ENCODE results near the gene TAOK1.
"Not testable (repeated sequence)": the region's sequence is repeated elsewhere in the genome, so short reads cannot be mapped to it uniquely, and the experiment has no call there.

Gene TAOK1

DNA sequence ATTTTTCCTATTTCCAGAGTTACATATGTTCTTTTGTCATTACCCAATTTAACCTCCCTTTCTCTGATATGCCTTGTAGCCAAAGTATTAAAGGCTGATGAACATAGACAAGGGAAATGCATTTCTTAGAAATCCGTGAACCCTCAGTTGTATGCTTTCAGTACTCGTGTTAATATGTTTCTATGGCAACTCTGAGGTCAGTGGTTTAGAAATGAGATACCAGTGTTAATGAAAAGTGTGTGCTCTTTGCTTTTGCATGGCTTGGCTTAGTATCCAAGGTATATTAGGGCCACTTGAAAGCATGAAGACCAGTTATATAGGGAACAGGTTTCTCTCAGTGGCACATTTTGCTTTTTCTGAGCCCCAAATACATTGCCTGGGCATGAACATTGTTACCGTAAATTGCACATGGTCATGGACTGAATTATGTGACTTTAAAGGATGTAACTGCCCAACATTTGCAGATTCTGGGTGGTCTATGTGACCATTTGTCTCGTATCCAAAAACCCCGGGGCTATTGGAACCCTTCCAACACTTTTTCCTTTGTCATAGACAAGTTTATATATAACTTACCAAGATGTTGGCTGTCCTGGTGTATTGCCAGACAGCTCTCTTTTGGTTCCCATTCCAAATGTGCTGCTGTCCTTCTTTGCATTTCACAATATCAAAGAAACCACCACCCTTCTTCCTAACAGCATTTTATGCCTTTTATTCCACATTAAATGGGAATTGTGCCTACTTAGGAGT is 159.2 kb downstream of the TAOK1 start:
- no peak for DNase-seq

GRCh38 chr17:29555840-29556239 is 165.7 kb downstream of the TAOK1 start:
- no peak for DNase-seq

DNA sequence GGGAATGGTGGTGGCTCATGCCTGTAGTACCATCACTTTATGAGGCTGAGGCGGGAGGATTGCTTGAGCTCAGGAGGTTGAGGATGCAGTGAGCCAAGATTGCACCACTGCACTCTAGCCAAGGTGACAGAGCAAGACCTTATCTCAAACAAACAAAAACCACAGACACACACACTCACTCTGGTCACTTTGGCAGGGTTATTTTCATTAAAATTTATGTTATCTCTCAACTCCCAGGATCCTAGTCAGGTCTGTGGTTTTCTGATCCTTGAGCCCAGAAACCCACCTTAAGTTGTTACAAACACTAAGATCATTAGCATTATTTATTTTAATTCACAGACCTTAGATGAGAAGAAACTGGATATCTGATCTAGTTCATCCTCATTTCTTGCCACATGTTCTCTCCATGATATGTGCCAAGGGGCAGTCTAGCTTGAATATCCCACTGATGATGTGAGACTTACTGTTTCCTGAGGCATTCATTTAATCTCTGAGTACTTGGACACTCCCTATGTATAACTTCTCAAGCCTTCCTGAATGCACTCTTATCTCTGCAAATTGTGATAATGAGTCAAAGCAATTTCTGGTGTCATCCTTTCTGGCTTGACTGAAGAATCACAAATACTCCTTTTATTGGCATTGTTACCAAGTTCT is 167.0 kb downstream of the TAOK1 start:
- DNase-seq = no peak

- no peak for DNase-seq
Measured at GRCh38 chr17:29557739-29558116, 167.6 kb downstream of the TAOK1 start.

GRCh38 chr17:29558139-29558538 is 168.0 kb downstream of the TAOK1 start:
- DNase-seq = not testable (repeated sequence)

DNA sequence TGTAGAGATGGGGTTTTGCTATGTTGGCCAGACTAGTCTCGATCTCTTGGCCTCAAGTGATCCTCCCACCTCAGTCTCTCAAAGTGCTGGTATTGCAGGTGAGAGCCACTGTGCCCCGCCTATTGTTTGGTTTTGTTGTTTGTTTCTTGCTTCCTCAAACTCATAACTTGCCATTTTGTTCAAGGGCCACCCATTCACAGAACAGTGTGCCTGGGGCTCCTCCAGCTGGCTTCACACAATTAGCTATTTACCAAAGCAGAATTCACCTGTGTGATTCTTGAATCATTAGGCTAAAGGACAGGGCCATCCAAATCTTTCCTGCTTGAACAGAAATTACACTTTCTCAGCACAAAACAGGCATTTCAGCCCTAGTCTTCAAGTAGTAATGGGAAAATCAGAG is 169.5 kb downstream of the TAOK1 start:
- no peak for DNase-seq

- no peak for DNase-seq
Measured at GRCh38 chr17:29560316-29560715, 170.2 kb downstream of the TAOK1 start.

GRCh38 chr17:29561554-29562517 is 171.7 kb downstream of the TAOK1 start:
- DNase-seq = no peak

DNA sequence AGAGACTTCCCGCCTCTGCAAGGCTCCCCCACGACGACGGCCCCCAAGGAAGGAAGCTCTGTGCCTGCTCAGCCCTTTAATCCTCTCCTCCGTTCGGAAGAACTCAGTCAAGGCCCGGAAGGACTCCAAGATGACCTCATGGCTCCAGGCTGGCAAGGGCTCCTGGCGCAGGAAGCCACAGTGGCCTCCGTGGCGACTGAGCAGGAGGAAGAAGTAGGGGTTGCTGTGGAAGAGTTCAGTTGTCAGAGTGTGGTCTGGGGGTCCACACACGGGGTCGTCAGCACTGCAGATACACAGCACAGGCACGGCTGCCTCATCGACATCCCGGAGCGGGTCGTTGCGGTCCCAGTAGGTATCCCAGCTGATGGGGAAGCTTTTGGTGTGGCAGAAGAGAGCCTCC is 172.5 kb downstream of the TAOK1 start:
- no peak for DNase-seq

DNA sequence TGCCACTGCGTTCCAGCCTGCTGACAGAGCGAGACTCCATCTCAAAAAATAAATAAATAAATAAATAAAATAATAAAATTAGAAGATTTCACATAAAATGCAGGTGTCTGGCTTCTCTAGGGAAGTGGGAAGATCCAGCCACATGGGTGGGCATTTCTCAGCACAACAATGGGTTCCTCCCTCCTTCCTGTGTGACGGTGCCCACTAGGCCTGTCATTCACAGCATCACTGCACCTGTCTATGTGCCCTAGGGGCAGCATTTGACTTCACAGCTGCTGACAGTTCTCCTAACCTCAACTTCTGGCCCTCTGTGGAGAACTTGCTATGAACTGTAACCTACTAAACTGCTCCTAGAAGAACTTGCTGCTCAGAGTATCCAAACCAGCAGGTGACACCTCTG is 173.7 kb downstream of the TAOK1 start:
- DNase-seq = no peak

DNA sequence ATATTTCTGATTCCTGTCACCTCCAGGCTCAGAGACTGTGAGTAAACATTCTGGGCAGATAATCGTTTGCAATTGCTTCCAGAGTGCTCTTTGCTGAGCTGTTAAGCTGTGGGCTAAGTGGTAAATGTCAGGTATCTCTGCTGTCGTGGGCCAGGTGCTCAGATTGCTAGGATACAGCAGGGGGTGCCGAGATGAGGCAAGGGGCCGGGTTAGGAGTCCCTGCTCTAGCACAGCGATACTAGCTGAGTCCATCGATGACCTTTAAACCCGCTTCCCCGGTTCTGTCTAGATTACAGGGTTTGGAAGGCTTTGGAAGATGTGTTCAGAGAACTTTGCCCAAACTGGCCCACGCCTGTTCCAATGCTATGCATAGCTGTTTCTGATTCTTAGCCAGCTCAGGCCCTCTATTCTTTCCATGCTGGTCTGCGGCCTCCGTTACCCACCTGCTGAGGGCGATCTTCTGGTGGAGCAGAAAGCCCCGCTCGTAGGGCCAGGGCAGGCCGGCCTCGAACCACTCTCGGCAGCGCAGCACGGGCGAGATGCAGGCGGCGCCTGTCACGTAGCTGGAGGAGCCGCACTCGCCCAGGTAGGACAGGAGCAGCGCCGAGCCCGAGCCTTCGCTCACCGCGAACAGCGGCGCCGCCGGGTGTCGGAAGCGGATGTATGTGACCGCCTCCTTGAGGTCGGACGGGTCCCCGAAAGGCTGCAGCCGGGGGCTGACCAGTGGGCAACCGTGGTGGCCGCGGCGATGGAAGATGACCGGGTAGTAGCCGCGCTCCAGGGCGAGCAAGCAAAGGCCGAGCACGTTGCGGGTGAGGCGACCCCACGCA is 175.7 kb downstream of the TAOK1 start:
- peak; percentile 55 for DNase-seq

DNA sequence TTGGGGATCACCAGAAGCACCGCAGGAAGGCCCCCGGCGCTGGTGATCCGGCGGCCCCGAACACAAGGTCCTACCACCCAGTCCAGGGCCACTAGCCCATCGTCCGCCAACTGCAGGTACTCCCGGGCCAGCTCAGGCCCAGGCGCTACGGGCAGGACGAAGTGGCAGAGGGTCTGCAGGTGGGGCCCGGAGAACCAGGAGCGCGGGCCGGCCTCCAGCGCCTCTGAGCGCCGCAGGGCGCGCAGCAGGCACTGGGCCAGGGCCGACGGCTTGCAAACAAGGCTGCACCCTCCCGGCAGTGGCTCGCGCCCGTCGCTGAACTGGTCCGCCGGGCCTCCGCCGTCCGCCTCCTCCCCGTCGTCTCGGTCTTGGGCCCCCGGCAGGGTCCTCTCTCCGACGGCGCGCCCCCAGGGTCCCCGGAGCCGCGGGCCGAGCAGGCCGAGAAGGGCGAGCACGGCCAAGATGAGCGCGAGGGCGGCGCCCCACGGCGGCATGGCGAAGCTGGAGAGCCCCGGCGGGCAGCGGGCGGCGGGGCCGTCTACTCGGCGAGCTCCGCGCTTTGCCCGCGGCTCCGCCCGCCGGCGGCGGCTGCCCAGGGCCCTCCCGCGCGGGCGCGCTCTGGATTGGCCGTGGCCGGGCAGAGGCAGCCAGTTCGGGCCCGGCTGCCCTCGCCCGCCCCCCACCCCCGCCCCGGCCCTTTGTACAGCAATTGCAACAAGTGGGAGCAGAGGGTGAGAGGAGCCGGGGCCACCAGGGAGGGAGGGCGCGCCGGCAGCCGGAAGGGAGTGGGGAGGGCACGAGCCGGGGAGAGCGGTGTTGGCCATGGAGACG is 176.5 kb downstream of the TAOK1 start, which contains the start of gene ABHD15:
Gene ABHD15, minus strand, starts transcription at position 565 of the 831 bp plus-strand sequence. Its CDS starts 71 bp downstream, at position 494.
- DNase-seq = peak; percentile 48

- no peak for DNase-seq
Measured at GRCh38 chr17:29567304-29567553, 177.1 kb downstream of the TAOK1 start.

DNA sequence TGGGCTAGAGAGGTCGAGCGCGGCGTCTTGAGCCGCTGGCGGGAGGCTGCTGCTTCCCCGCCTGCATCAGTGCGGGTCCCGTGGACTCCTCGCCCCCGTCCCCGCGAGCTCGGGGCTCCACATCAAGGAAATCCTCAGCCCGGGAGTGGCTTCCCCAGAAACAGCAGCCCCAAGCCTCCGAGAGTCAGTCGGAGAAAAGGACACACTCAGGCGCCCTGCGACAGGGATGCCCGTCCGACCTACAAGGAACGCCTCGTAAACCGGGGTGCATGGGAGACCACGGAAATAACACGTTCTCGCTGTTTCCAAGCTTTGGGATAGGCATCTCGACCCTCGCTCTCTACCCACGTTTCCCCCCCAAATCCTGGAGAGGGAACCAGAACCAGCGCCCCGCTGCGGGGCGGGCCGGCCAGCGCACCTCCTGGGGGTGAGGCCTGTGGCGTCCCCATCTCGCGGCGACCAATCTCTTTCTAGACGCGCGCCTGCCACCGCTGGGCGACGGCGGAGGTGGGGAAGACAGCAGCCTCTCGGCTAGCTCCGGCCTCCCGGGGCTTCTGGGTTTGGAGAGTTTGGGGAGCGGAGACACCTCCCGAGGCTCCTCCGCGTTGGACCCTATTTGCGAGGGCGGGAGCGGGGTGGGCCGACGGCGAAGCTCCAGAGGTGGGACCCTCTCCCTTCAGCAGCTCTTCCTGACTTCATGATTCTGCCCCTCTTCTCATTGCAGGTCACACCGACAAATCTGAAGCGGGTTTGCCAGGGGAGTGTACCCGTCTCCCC is 177.6 kb downstream of the TAOK1 start:
- peak; percentile 46 for DNase-seq

- DNase-seq = peak; percentile 76
Measured at GRCh38 chr17:29568331-29569244, 178.4 kb downstream of the TAOK1 start, which contains the start of gene TP53I13. Gene TP53I13 (plus strand): TSS chr17:29568701. CDS start chr17:29568759, 58 bp downstream.

- no peak for DNase-seq
Measured at GRCh38 chr17:29569245-29569950, 179.2 kb downstream of the TAOK1 start.

- DNase-seq = no peak
Measured at GRCh38 chr17:29570521-29570920, 180.4 kb downstream of the TAOK1 start.

DNA sequence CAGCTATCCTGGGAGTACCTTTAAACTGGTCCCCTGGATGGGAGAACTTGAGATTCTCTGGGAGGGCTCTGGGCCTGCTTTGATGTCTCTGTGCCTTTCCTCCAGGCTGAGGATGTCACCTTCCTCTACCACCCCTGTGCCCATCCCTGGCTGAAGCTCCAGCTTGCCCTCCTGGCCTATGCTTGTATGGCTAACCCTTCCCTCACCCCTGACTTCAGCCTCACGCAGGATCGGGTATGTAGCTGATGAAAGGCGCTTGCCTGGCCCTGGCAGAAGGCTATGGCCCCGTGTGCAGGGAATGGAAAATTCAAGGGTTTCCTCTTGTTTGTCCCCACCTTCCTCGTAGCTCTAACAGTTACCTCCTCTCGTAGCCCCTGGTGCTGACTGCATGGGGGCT is 181.3 kb downstream of the TAOK1 start:
- no peak for DNase-seq
